T1000 (cell line): ENCODE results near the gene NEGR1.

Source experiments
- DNase-seq: peaks from one replicate; lab custom pipeline; 2025; ENCODE audit warnings: mixed read lengths; lab: John Stamatoyannopoulos, UW

NEGR1 gene

GRCh38 chr1:72117621-72118020, 164.7 kb downstream of the NEGR1 start:
- no peak for DNase-seq

- DNase-seq: no peak
Observed at GRCh38 chr1:72115290-72115689, 167.0 kb downstream of the NEGR1 start.

- no peak for DNase-seq
Observed at GRCh38 chr1:72111662-72112061, 170.7 kb downstream of the NEGR1 start.

- no peak for DNase-seq
Observed at GRCh38 chr1:72109916-72110315, 172.4 kb downstream of the NEGR1 start.

GRCh38 chr1:72105201-72105600, 177.1 kb downstream of the NEGR1 start:
- DNase-seq: no peak

GRCh38 chr1:72101840-72102632, 180.3 kb downstream of the NEGR1 start:
- DNase-seq: no peak

- DNase-seq: no peak
Observed at GRCh38 chr1:72100771-72101170, 181.6 kb downstream of the NEGR1 start.

- DNase-seq: no peak
Observed at GRCh38 chr1:72097851-72098570, 184.3 kb downstream of the NEGR1 start.

- DNase-seq: no peak
Observed at GRCh38 chr1:72094209-72094608, 188.1 kb downstream of the NEGR1 start.

- no peak for DNase-seq
Observed at GRCh38 chr1:72086394-72086793, 195.9 kb downstream of the NEGR1 start.

GRCh38 chr1:72075425-72075824, 206.9 kb downstream of the NEGR1 start:
- DNase-seq: no peak

- DNase-seq: no peak
Observed at GRCh38 chr1:72066431-72066830, 215.9 kb downstream of the NEGR1 start.

- DNase-seq: no peak
Observed at GRCh38 chr1:72064196-72065075, 217.9 kb downstream of the NEGR1 start.

- DNase-seq: no peak
Observed at GRCh38 chr1:72063364-72064044, 218.8 kb downstream of the NEGR1 start.

- DNase-seq: no peak
Observed at GRCh38 chr1:72062584-72062983, 219.8 kb downstream of the NEGR1 start.

GRCh38 chr1:72060466-72061245, 221.7 kb downstream of the NEGR1 start:
- no peak for DNase-seq

- DNase-seq: no peak
Observed at GRCh38 chr1:72056516-72056915, 225.8 kb downstream of the NEGR1 start.

GRCh38 chr1:72051538-72051937, 230.8 kb downstream of the NEGR1 start:
- DNase-seq: no peak

GRCh38 chr1:72050551-72050950, 231.8 kb downstream of the NEGR1 start:
- DNase-seq: no peak

- no peak for DNase-seq
Observed at GRCh38 chr1:72037745-72038343, 244.5 kb downstream of the NEGR1 start.

- no peak for DNase-seq
Observed at GRCh38 chr1:72034827-72035226, 247.5 kb downstream of the NEGR1 start.
